PFSK-1 (cell line): ENCODE results near the gene ARPP21.

ENCODE experiments used
- FOXP2 ChIP-seq: optimal IDR thresholded peaks from 2 replicates; pipeline ENCODE3; 2011; ENCODE audit warnings: borderline replicate concordance, control low read depth, inconsistent platforms; ENCODE audit not compliant: insufficient read depth; ENCODE audit errors: extremely low read length, extremely low read depth
- POLR2AphosphoS5 ChIP-seq: IDR thresholded peaks from 2 replicates; pipeline ENCODE4 v1.6.1; 2012; ENCODE audit warnings: low read depth, mild to moderate bottlenecking, control low read depth, low read length, moderate library complexity
- REST ChIP-seq, 2 experiments: IDR thresholded peaks; 2 replicates each; pipeline versions ENCODE4 v1.6.1 to v1.8.0; 2011 to 2012; ENCODE audit warnings: low read depth in 2 of 2, low read length in 2 of 2, control low read depth in 1 of 2, inconsistent platforms in 1 of 2, mild to moderate bottlenecking in 1 of 2, moderate library complexity in 1 of 2; ENCODE audit not compliant: insufficient read depth in 1 of 2
- SIN3A ChIP-seq: IDR thresholded peaks from 2 replicates; pipeline ENCODE4 v1.6.1; 2012; ENCODE audit warnings: mild to moderate bottlenecking, low read length, moderate library complexity, borderline replicate concordance; ENCODE audit not compliant: insufficient read depth
- TAF1 ChIP-seq: IDR thresholded peaks from 2 replicates; pipeline ENCODE4 v1.6.1; 2012; ENCODE audit warnings: low read length, control low read depth, borderline replicate concordance; ENCODE audit not compliant: insufficient read depth

The ARPP21 gene

GRCh38 chr3:35664460-35664919 is 25.2 kb downstream of the ARPP21 start:
- TF ChIP-seq POLR2AphosphoS5 (no peak), FOXP2 (no peak), SIN3A (no peak), REST (IDR thresholded peaks at IDR 0.05; ENCODE audit: insufficient read depth in 1 of 2, low read depth in 2 of 2, low read length in 2 of 2) (no peak), TAF1 (no peak)

DNA sequence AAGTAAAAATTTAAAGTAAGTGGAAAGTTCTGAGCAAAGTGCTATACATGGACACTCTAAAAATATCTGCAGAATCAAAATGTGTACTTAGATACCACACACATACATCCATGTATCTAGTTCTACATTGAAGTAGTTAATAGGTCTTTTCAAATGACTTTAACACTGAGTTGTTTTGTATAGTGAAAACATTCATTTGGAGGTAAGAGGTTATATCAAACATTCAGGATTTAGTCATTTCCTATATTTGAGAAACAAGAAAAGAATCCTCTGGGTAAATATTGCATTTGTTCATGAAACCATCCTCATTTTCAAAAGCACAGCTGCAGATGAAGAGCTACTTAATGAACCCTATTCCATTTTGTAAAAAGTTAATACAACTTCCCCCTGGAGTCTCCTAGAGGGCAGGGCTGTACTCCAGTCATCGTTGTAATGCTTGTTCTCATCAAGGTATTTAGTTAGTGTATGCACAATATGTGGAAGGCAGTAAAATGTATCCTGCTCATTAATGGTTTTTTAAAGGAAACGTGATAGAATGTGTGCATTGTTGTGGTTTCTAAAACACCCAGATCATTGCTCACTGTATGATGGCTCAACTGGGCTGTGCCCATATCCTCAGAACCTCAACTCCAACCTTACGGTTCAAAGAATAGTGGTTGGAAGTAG is 26.2 kb downstream of the ARPP21 start:
- TF ChIP-seq REST (IDR thresholded peaks at IDR 0.05; ENCODE audit: insufficient read depth in 1 of 2, low read depth in 2 of 2, low read length in 2 of 2), result no peak
- no peak for TF ChIP-seq FOXP2
- TF ChIP-seq SIN3A, result no peak
- no peak for TF ChIP-seq POLR2AphosphoS5
- no peak for TF ChIP-seq TAF1

- TF ChIP-seq SIN3A (no peak), POLR2AphosphoS5 (no peak), TAF1 (no peak), REST (IDR thresholded peaks at IDR 0.05; ENCODE audit: insufficient read depth in 1 of 2, low read depth in 2 of 2, low read length in 2 of 2) (no peak), FOXP2 (no peak)
Measured at GRCh38 chr3:35666888-35667287, 27.6 kb downstream of the ARPP21 start.

DNA sequence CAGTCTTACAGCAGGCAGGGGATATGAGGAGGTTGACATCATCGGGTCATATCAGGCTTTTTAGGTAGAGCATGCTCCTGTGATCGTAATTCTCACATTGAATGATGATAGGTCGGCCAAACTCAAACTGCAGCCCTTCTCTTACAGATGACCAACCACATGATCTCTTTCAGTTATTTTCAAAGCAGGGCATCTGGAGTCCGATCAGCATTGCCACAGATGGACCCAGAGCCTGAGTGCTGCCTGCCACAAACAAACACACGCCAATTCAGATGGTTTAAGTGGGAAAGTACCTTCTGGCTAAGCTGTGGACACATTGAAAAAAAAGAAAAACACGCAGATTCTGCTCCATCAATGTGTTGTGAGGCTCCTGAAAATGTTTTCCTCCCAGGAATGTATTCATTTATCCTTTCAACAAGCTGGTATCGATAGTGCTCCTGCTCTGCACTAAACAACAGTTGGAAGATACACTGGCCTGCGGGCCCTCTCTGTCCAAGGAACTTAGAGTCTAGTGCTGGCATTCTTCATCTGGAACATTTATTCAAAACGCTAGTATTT is 31.2 kb downstream of the ARPP21 start:
- TF ChIP-seq SIN3A (no peak), TAF1 (no peak), FOXP2 (no peak), POLR2AphosphoS5 (no peak), REST (IDR thresholded peaks at IDR 0.05; ENCODE audit: insufficient read depth in 1 of 2, low read depth in 2 of 2, low read length in 2 of 2) (no peak)

GRCh38 chr3:35671483-35671882 is 32.2 kb downstream of the ARPP21 start:
- no peak for TF ChIP-seq TAF1
- no peak for TF ChIP-seq POLR2AphosphoS5
- no peak for TF ChIP-seq REST (IDR thresholded peaks at IDR 0.05; ENCODE audit: insufficient read depth in 1 of 2, low read depth in 2 of 2, low read length in 2 of 2)
- no peak for TF ChIP-seq FOXP2
- TF ChIP-seq SIN3A, result no peak
